GM12878 (cell line): ENCODE results near the gene RPL26. TPM values are rescaled to one million over a fixed set of nuclear protein-coding genes. Genes with fewer than 3 reads are reported as not detected.

ENCODE experiments used
- ATAC-seq: fragments of 200-7000 bp; cut with Tn5 transposase; 3 replicates; pipeline ENCODE4 v1.9.1; 2020; ENCODE audit warnings: mild to moderate bottlenecking, moderate library complexity
- BruUV-seq: library from RNA; stranded (reverse); fragments of 400-500 nt; replicated peaks from 2 replicates; lab custom pipeline; 2021; lab: Mats Ljungman, UMichigan
- CTCF ChIA-PET: fragments of 300-600 bp; sonication (Branson Sonifier 250); formaldehyde crosslinking; extraction: SDS; loops from one replicate; lab custom pipeline; 2021; ENCODE audit warnings: inconsistent platforms; lab: Yijun Ruan, JAX
- POLR2A ChIA-PET: fragments of 350-600 bp; formaldehyde crosslinking; extraction: SDS; loops from one replicate; lab custom pipeline; 2021; ENCODE audit warnings: inconsistent platforms; lab: Charles Lee
- RAD21 ChIA-PET: fragments of 300-600 bp; sonication (Branson Sonifier 250); formaldehyde crosslinking; loops from one replicate; lab custom pipeline; 2023; ENCODE audit warnings: antibody characterized with exemption; ENCODE audit not compliant: unreplicated experiment; lab: Charles Lee
- SMC1A ChIA-PET: fragments of 300-600 bp; sonication (Branson Sonifier 250); formaldehyde crosslinking; loops from one replicate; lab custom pipeline; 2023; ENCODE audit not compliant: unreplicated experiment, uncharacterized antibody; lab: Charles Lee
- DNase-seq: peaks from one replicate; pipeline ENCODE4 v3.0.0-alpha.2; 2011; ENCODE audit warnings: low read depth, low spot score
- FAIRE-seq: peaks from 3 replicates; lab custom pipeline; 2011; peaks lifted over from hg19 to GRCh38; lab: Jason Lieb, UNC
- H2AFZ ChIP-seq: 2 replicates; pipeline ENCODE4 v1.6.0; 2011; ENCODE audit warnings: low read depth, low read length, control low read depth; ENCODE audit not compliant: control insufficient read depth
- H3K27ac ChIP-seq: 2 replicates; pipeline ENCODE4 v1.5.1; 2011; ENCODE audit warnings: control low read depth; ENCODE audit not compliant: control insufficient read depth, insufficient read depth
- H3K27me3 ChIP-seq, 2 experiments: replicated peaks in 1 of 2; 2 replicates each; pipeline versions ENCODE4 v1.6.0 to v1.6.1; 2011; ENCODE audit warnings: low read length in 1 of 2; ENCODE audit not compliant: control insufficient read depth in 2 of 2, insufficient read depth in 2 of 2
- H3K36me3 ChIP-seq, 2 experiments: 2 replicates each; pipeline ENCODE4 v1.5.1; 2011; ENCODE audit warnings: low read length in 1 of 2; ENCODE audit not compliant: control insufficient read depth in 2 of 2, insufficient read depth in 2 of 2
- H3K4me1 ChIP-seq: 2 replicates; pipeline ENCODE4 v1.6.1; 2011; ENCODE audit warnings: mild to moderate bottlenecking, low read length, moderate library complexity, mixed read lengths; ENCODE audit not compliant: control insufficient read depth, insufficient read depth
- H3K4me2 ChIP-seq: 2 replicates; pipeline ENCODE4 v1.6.0; 2011; ENCODE audit warnings: control low read depth; ENCODE audit not compliant: control insufficient read depth, insufficient read depth
- H3K4me3 ChIP-seq: fragments of 200-600 bp; sonication (generic); 2 replicates; pipeline ENCODE4 v1.5.1; 2016
- H3K79me2 ChIP-seq: 2 replicates; pipeline ENCODE4 v1.6.0; 2011; ENCODE audit warnings: low read length; ENCODE audit not compliant: control insufficient read depth, insufficient read depth
- H3K9ac ChIP-seq: 2 replicates; pipeline ENCODE4 v1.8.0; 2011; ENCODE audit warnings: low read length, control low read depth, mixed read lengths; ENCODE audit not compliant: control insufficient read depth, insufficient read depth
- H3K9me3 ChIP-seq: replicated peaks from 3 replicates; pipeline ENCODE4 v1.5.1; 2011; ENCODE audit warnings: mild to moderate bottlenecking, low read length; ENCODE audit not compliant: control insufficient read depth, insufficient read depth
- H4K20me1 ChIP-seq: 2 replicates; pipeline ENCODE4 v1.6.0; 2011; ENCODE audit not compliant: control insufficient read depth, insufficient read depth
- HCFC1 ChIP-seq: fragments of 150-350 bp; IDR thresholded peaks from 2 replicates; pipeline ENCODE4 v1.6.1; 2014; ENCODE audit warnings: low read length
- IRF4 ChIP-seq: IDR thresholded peaks from 2 replicates; pipeline ENCODE4 v1.6.1; 2011; ENCODE audit warnings: low read depth, low read length
- MEF2B ChIP-seq: fragments of 450-650 bp; IDR thresholded peaks from 2 replicates; pipeline ENCODE4 v1.6.1; 2018; ENCODE audit warnings: mild to moderate bottlenecking, moderate library complexity; ENCODE audit not compliant: partially characterized antibody, poor library complexity, severe bottlenecking
- MYB ChIP-seq: fragments of 150-350 bp; IDR thresholded peaks from 2 replicates; pipeline ENCODE4 v1.6.1; 2014; ENCODE audit warnings: mild to moderate bottlenecking, low read depth, low read length, borderline replicate concordance
- NR2F1 ChIP-seq: fragments of 450-650 bp; conservative IDR thresholded peaks from 2 replicates; pipeline ENCODE4 v1.6.1; 2017; ENCODE audit warnings: mild to moderate bottlenecking
- SIX5 ChIP-seq: IDR thresholded peaks from 2 replicates; pipeline ENCODE4 v1.6.1; 2011; ENCODE audit warnings: mild to moderate bottlenecking, low read depth, low read length, moderate library complexity; ENCODE audit not compliant: severe bottlenecking
- WRNIP1 ChIP-seq: IDR thresholded peaks from 2 replicates; pipeline ENCODE4 v1.6.1; 2011; ENCODE audit warnings: low read depth, low read length, improper control_type of control experiment, borderline replicate concordance
- WGBS: methylation state at CpG from one replicate; pipeline ENCODE4 v1.1.6; 2016; ENCODE audit warnings: low lambda C conversion rate; ENCODE audit not compliant: insufficient replicate concordance, insufficient coverage; ENCODE audit errors: missing lambda C conversion rate; 5-methylcytosine and 5-hydroxymethylcytosine counted together
- in situ Hi-C: fragments of 300-500 bp; cut with MboI; formaldehyde crosslinking; loops from 9 replicates; pipeline ENCODE4 v1.14.3; 2018; ENCODE audit warnings: mixed read lengths
- intact Hi-C: fragments of 100-400 bp; cut with micrococcal nuclease; formaldehyde crosslinking; loops from one replicate; pipeline ENCODE4 v1.14.2; 2022; ENCODE audit not compliant: unreplicated experiment
- polyA plus RNA-seq, 11 experiments: library from polyadenylated mRNA; depleted of rRNA in 4 of 11; unstranded in 6 of 11; stranded (reverse) in 5 of 11; fragments of >200 nt; fragmentation: Nextera tagmentation in 4 of 11; fragmentation: Illumina TruSeq in 1 of 11; extraction: Ambion mirVana in 4 of 11; extraction: Trizol in 1 of 11; gene quantifications; 1 replicate in 1 of 11; 2 replicates in 10 of 11; pipeline versions ENCODE4 v1.2.1 to v1.2.3, GENCODE V29; 2011 to 2016; ENCODE audit warnings: inconsistent platforms in 2 of 11, missing spikeins in 2 of 11, low read depth in 1 of 11
- total RNA-seq, 4 experiments: library from RNA; depleted of rRNA in 3 of 4; stranded (reverse); fragments of >200 nt in 3 of 4; fragmentation: Illumina TruSeq in 1 of 4; extraction: Trizol in 1 of 4; gene quantifications; 2 replicates each; pipeline versions ENCODE4 v1.2.1 to v1.2.3, GENCODE V29; 2013 to 2021
- TF ChIP-seq, protein P1 (sequence below): fragments of 450-650 bp; IDR thresholded peaks from 2 replicates; pipeline ENCODE4 v1.6.1; 2017; ENCODE audit warnings: mild to moderate bottlenecking

Gene RPL26
- total and polyA plus RNA-seq, 10 of the 15 experiments (the other 5 are each of a cell fraction or from before 2014, with no cell fraction given): 1,451 to 9,244 (median 4,326) TPM

DNA sequence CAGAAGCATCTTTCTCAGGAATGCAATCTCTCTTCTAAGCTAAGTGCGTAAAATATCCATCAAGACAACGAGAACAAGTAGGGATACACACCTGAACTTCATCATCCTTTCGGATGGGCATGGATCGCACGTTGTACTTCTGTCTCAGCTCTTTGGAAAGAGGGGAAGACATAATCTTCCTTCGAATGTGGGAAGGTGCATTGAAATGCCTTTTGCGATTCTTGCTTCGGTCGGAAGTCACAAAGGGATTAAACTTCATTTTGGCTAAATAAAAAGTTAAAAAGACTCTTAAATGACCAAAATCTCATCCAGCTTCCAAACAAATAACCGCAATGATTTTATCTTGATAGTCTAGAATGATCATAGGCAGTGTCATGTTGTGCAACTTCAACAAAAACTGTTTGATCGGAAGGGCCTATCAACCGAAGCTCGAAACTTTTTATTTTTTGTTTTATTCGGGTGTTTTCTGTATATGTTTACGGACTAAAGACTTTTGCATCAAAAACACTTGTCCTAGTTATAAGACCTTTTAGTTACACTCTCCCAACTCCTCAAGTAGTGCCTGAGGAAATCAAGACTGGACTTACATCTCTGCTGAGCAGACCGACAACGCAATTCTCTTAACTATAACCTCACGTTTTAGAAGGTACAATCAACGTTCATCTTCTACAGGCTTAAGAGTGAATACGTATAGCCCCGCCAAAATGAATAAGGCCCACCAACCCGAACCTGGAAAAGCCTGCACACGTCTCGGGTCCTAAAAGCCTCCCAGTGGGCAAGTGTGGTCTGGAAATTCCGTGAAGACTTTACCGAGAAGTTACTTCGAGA, 727 bp downstream of the RPL26 start:
- Histone ChIP-seq H2AFZ (no peak overlapping the region), H3K27me3 (no peaks in the 10 kb centered on the region), H3K27ac (peak overlapping the region; percentile 76)
- no peak for FAIRE-seq
- DNase-seq: no peak
- no peak for TF ChIP-seq WRNIP1
- no peak for TF ChIP-seq MYB
- no peak for TF ChIP-seq SIX5
- TF ChIP-seq, protein P1, sequence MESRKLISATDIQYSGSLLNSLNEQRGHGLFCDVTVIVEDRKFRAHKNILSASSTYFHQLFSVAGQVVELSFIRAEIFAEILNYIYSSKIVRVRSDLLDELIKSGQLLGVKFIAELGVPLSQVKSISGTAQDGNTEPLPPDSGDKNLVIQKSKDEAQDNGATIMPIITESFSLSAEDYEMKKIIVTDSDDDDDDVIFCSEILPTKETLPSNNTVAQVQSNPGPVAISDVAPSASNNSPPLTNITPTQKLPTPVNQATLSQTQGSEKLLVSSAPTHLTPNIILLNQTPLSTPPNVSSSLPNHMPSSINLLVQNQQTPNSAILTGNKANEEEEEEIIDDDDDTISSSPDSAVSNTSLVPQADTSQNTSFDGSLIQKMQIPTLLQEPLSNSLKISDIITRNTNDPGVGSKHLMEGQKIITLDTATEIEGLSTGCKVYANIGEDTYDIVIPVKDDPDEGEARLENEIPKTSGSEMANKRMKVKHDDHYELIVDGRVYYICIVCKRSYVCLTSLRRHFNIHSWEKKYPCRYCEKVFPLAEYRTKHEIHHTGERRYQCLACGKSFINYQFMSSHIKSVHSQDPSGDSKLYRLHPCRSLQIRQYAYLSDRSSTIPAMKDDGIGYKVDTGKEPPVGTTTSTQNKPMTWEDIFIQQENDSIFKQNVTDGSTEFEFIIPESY: no peak
- no peak for TF ChIP-seq IRF4
- no peak for TF ChIP-seq HCFC1
- TF ChIP-seq MEF2B: no peak
- no peak for TF ChIP-seq NR2F1
- TF ChIP-seq, all 136 proteins: peak for 0
- ChIA-PET POLR2A (interaction anchor here (0.7 kb wide), 1 partner anchor 370 kb away, joined by 4 read pairs; no protein-coding TSS in a partner anchor), RAD21 (interaction anchor here (3.1 kb wide), 1 partner anchor 363 kb away, joined by 8 read pairs; no protein-coding TSS in a partner anchor), CTCF (interaction anchor here (0.6 to 1.6 kb wide), 5 partner anchors 21 to 364 kb away, joined by 3 to 4 read pairs (median 3); partner anchors contain the start of gene RANGRF), SMC1A (no interaction called here)
- H3K9ac ChIP-seq: peak overlapping the region; percentile 88
- WGBS: 3% methylated on average over 27 of the region's 27 CpGs
- BruUV-seq: TSS peak; percentile 68
- in situ Hi-C loops (no loop called here), intact Hi-C loops (loop anchor here (10.0 kb wide), 1 partner anchor 363 kb away; the partner anchor contains the start of gene CCDC42)
- no peak for ATAC-seq
- peak overlapping the region; percentile 84 for H3K4me3 ChIP-seq
- H3K4me1 ChIP-seq: no peaks in the 10 kb centered on the region; the same call in 1 of the 2 replicates
- H3K4me2 ChIP-seq: peak overlapping the region; percentile 78
- H3K79me2 ChIP-seq: peaks cover 47% of the 10 kb centered on the region
- H3K36me3 ChIP-seq: peaks cover 7 to 31% of the 10 kb centered on the region in 2 experiments
- H4K20me1 ChIP-seq: peaks cover 9% of the 10 kb centered on the region
- H3K9me3 ChIP-seq: no peaks in the 10 kb centered on the region
